Thymus (tissue), 11 donors: ENCODE results near the gene FHIT. TPM values are rescaled to one million over a fixed set of nuclear protein-coding genes. Genes with fewer than 3 reads are reported as not detected.

Experiments
- DNase-seq, 9 donors: peaks; one replicate each; pipeline ENCODE4 v3.0.0-alpha.2; 2013; ENCODE audit warnings: low spot score in 9 of 9, low read depth in 6 of 9, missing footprints in 1 of 9
- H3K27ac ChIP-seq, 2 donors: one replicate each; pipeline ENCODE4 v1.5.1; 2013; ENCODE audit warnings: control low read depth in 1 of 2, low read depth in 1 of 2, low read length in 1 of 2, mild to moderate bottlenecking in 1 of 2, moderate library complexity in 1 of 2
- H3K27me3 ChIP-seq, 2 donors: one replicate each; pipeline ENCODE4 v1.5.1; 2013; ENCODE audit warnings: low read length in 1 of 2; ENCODE audit not compliant: control insufficient read depth in 2 of 2, insufficient read depth in 1 of 2
- H3K36me3 ChIP-seq, 2 donors: one replicate each; pipeline ENCODE4 v1.5.1; 2013; ENCODE audit warnings: low read length in 1 of 2, mild to moderate bottlenecking in 1 of 2, moderate library complexity in 1 of 2; ENCODE audit not compliant: control insufficient read depth in 2 of 2, insufficient read depth in 2 of 2
- H3K4me1 ChIP-seq, 2 donors: one replicate each; pipeline ENCODE4 v1.5.1; 2013; ENCODE audit warnings: low read length in 2 of 2; ENCODE audit not compliant: control insufficient read depth in 2 of 2, insufficient read depth in 2 of 2
- H3K4me3 ChIP-seq, 2 donors: one replicate each; pipeline ENCODE4 v1.5.1; 2013; ENCODE audit warnings: low read length in 2 of 2, control low read depth in 1 of 2, mild to moderate bottlenecking in 1 of 2
- H3K9me3 ChIP-seq, 2 donors: one replicate each; pipeline ENCODE4 v1.5.1; 2013; ENCODE audit warnings: low read length in 1 of 2, mild to moderate bottlenecking in 1 of 2; ENCODE audit not compliant: control insufficient read depth in 2 of 2, insufficient read depth in 1 of 2
- WGBS: extraction: QIAGEN DNeasy Blood & Tissue Kit; methylation state at CpG from one replicate; pipeline ENCODE4 v1.1.7; 2013; 5-methylcytosine and 5-hydroxymethylcytosine counted together
- polyA plus RNA-seq: library from polyadenylated mRNA; stranded (reverse); fragments of 200-250 nt; gene quantifications from one replicate; pipeline ENCODE4 v1.2.3, GENCODE V29; 2013
- total RNA-seq: library from RNA; stranded (reverse); fragments of 120-200 nt; gene quantifications from one replicate; pipeline ENCODE4 v1.2.4, GENCODE V29; 2013
- donor health status: healthy.

FHIT gene
- total and polyA plus RNA-seq, 2 donors: 9.2 to 13.2 TPM

GRCh38 chr3:60669636-60670035, 581.6 kb downstream of the FHIT start:
- H3K4me1 ChIP-seq: no peaks in the 10 kb centered on the region
- H3K36me3 ChIP-seq: no peaks in the 10 kb centered on the region
- no peak overlapping the region for H3K4me3 ChIP-seq
- 92% methylated on average over 1 of the region's 1 CpG for WGBS
- no peak for DNase-seq
- no peak overlapping the region for H3K27ac ChIP-seq
- H3K27me3 ChIP-seq: no peaks in the 10 kb centered on the region
- H3K9me3 ChIP-seq: no peaks in the 10 kb centered on the region

- H3K4me1 ChIP-seq: no peaks in the 10 kb centered on the region
- WGBS: 94% methylated on average over 2 of the region's 2 CpGs
- no peak overlapping the region for H3K27ac ChIP-seq
- DNase-seq: no peak
- H3K9me3 ChIP-seq: no peaks in the 10 kb centered on the region
- H3K27me3 ChIP-seq: no peaks in the 10 kb centered on the region
- H3K4me3 ChIP-seq: no peak overlapping the region
- no peaks in the 10 kb centered on the region for H3K36me3 ChIP-seq
Measured at GRCh38 chr3:60660026-60660425, 591.2 kb downstream of the FHIT start.

- WGBS: 93% methylated on average over 1 of the region's 1 CpG
- H3K27ac ChIP-seq: no peak overlapping the region
- H3K27me3 ChIP-seq: no peaks in the 10 kb centered on the region
Measured at GRCh38 chr3:60659098-60659497, 592.2 kb downstream of the FHIT start.

GRCh38 chr3:60657972-60658371, 593.3 kb downstream of the FHIT start:
- H3K36me3 ChIP-seq: no peaks in the 10 kb centered on the region
- 94% methylated on average over 2 of the region's 2 CpGs for WGBS
- H3K27me3 ChIP-seq: no peaks in the 10 kb centered on the region
- H3K27ac ChIP-seq: no peak overlapping the region
- no peak for DNase-seq
- no peak overlapping the region for H3K4me3 ChIP-seq
- no peaks in the 10 kb centered on the region for H3K4me1 ChIP-seq
- H3K9me3 ChIP-seq: no peaks in the 10 kb centered on the region

More at GRCh38 chr3:60659098-60659497, 592.2 kb downstream of the FHIT start:
- Histone ChIP-seq H3K4me3 (no peak overlapping the region), H3K9me3 (no peaks in the 10 kb centered on the region), H3K36me3 (no peaks in the 10 kb centered on the region), H3K4me1 (no peaks in the 10 kb centered on the region)
- no peak for DNase-seq

- no peak overlapping the region for H3K27ac ChIP-seq
- H3K4me1 ChIP-seq: peaks cover 0 to 3% of the 10 kb centered on the region in 2 donors
- 98% methylated on average over 2 of the region's 2 CpGs for WGBS
- no peaks in the 10 kb centered on the region for H3K9me3 ChIP-seq
- H3K27me3 ChIP-seq: no peaks in the 10 kb centered on the region
- H3K4me3 ChIP-seq: no peak overlapping the region
- no peak for DNase-seq
- no peaks in the 10 kb centered on the region for H3K36me3 ChIP-seq
Measured at GRCh38 chr3:60652829-60653228, 598.4 kb downstream of the FHIT start.

- Histone ChIP-seq H3K4me3 (no peak overlapping the region), H3K36me3 (no peaks in the 10 kb centered on the region), H3K9me3 (no peaks in the 10 kb centered on the region), H3K27me3 (no peaks in the 10 kb centered on the region), H3K27ac (no peak overlapping the region), H3K4me1 (peaks cover 0 to 3% of the 10 kb centered on the region in 2 donors)
- 12% methylated on average over 3 of the region's 3 CpGs for WGBS
- DNase-seq: no peak
Measured at GRCh38 chr3:60651799-60652198, 599.5 kb downstream of the FHIT start.

GRCh38 chr3:60650171-60650570, 601.1 kb downstream of the FHIT start:
- WGBS: 97% methylated on average over 2 of the region's 2 CpGs
- no peak overlapping the region for H3K27ac ChIP-seq
- H3K9me3 ChIP-seq: no peaks in the 10 kb centered on the region
- H3K36me3 ChIP-seq: no peaks in the 10 kb centered on the region
- DNase-seq: no peak
- no peaks in the 10 kb centered on the region for H3K27me3 ChIP-seq
- no peak overlapping the region for H3K4me3 ChIP-seq
- peaks cover 0 to 3% of the 10 kb centered on the region in 2 donors for H3K4me1 ChIP-seq

GRCh38 chr3:60645801-60646200, 605.5 kb downstream of the FHIT start:
- no peaks in the 10 kb centered on the region for H3K9me3 ChIP-seq
- no peaks in the 10 kb centered on the region for H3K27me3 ChIP-seq
- no peak overlapping the region for H3K27ac ChIP-seq
- no peak overlapping the region for H3K4me3 ChIP-seq
- DNase-seq: no peak
- H3K4me1 ChIP-seq: no peaks in the 10 kb centered on the region
- WGBS: 99% methylated on average over 2 of the region's 2 CpGs
- no peaks in the 10 kb centered on the region for H3K36me3 ChIP-seq

- WGBS: 98% methylated on average over 1 of the region's 1 CpG
- DNase-seq: no peak
- no peaks in the 10 kb centered on the region for H3K4me1 ChIP-seq
Measured at GRCh38 chr3:60643831-60644230, 607.4 kb downstream of the FHIT start.

GRCh38 chr3:60641354-60641753, 609.9 kb downstream of the FHIT start:
- H3K36me3 ChIP-seq: no peaks in the 10 kb centered on the region
- no peaks in the 10 kb centered on the region for H3K9me3 ChIP-seq
- no peaks in the 10 kb centered on the region for H3K27me3 ChIP-seq
- H3K4me3 ChIP-seq: no peak overlapping the region
- H3K27ac ChIP-seq: no peak overlapping the region
- no peaks in the 10 kb centered on the region for H3K4me1 ChIP-seq
- 95% methylated on average over 2 of the region's 2 CpGs for WGBS
- no peak for DNase-seq

More at GRCh38 chr3:60643831-60644230, 607.4 kb downstream of the FHIT start:
- H3K27ac ChIP-seq: no peak overlapping the region
- H3K36me3 ChIP-seq: no peaks in the 10 kb centered on the region
- no peaks in the 10 kb centered on the region for H3K9me3 ChIP-seq
- H3K27me3 ChIP-seq: no peaks in the 10 kb centered on the region
- no peak overlapping the region for H3K4me3 ChIP-seq
